Measurements from ENCODE around the gene SREBF2. TPM values are rescaled to one million over a fixed set of nuclear protein-coding genes. Genes with fewer than 3 reads are reported as not detected.

The SREBF2 gene
- total and polyA plus RNA-seq, 10 of the 15 experiments (the other 5 are each of a cell fraction or from before 2014, with no cell fraction given): 2.4 to 177 (median 78.8) TPM

DNA sequence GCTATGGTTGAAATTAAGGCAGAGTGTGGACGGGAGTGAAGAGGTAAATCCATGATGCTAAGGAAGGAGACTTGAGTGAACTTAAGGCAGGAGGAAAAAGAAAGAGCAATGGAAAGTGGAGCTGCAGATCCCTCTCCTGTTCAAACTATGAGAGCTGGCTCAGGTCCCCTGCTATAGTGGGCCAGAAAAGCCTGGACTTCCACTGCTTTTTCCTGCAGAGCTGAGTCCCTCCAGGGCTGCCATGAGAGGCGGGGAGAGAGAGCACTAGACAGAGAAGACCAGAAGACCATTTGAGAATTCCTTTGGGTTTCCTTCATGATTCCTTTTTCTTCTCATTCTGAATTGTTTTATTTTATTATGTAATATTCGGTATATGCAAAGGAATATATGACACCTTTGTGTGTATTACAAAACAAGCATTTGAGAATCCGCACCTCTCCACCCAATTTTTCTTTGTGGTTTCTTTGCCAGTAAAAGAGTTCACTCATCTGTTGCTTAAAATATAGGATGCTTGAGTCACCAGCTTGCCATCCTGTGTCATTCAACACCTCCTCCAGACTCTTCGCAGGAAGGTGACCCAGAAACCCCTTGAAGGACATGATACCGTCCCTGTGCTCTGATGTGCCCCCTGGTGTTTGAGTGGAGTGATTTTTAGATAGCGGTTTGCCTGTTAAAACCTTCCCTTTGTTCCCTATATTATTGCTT is 24.4 kb downstream of the SREBF2 start (continued):
- TF ChIP-seq ATF2 (IDR thresholded peaks at IDR 0.05; ENCODE audit: low read length): no peak
- TF ChIP-seq SREBF2 (IDR thresholded peaks at IDR 0.05; ENCODE audit: low read length): no peak
- TF ChIP-seq TARDBP (IDR thresholded peaks at IDR 0.05; ENCODE audit: borderline replicate concordance): no peak
- no peak for TF ChIP-seq SIN3A (IDR thresholded peaks at IDR 0.05; ENCODE audit: low read depth, low read length)
- TF ChIP-seq YY1 (IDR thresholded peaks at IDR 0.05; ENCODE audit: low read depth, low read length): 0 out of 2 replicates have a peak, but pooled peaks have one; percentile 43
- TF ChIP-seq STAT3 (IDR thresholded peaks at IDR 0.05; ENCODE audit: low read depth, low read length): no peak
- 0 out of 2 replicates have a peak, but pooled peaks have one; percentile 39 for TF ChIP-seq ZBED1 (IDR thresholded peaks at IDR 0.05; ENCODE audit: borderline replicate concordance)
- TF ChIP-seq ASH2L (IDR thresholded peaks at IDR 0.05; ENCODE audit: borderline replicate concordance, low read depth): no peak
- no peak for TF ChIP-seq SUZ12 (IDR thresholded peaks at IDR 0.05; ENCODE audit: unreplicated experiment)
- 0 out of 2 replicates have a peak, but pooled peaks have one; percentile 20 for TF ChIP-seq HDGF (IDR thresholded peaks at IDR 0.05)
- TF ChIP-seq SMAD5 (IDR thresholded peaks at IDR 0.05; ENCODE audit: low read depth): no peak
- no peak for TF ChIP-seq ZBTB11 (CRISPR knock-in tag; IDR thresholded peaks at IDR 0.05)
- no peak for TF ChIP-seq BCL11A (IDR thresholded peaks at IDR 0.05; ENCODE audit: low read depth, low read length)
- TF ChIP-seq TCF12 (IDR thresholded peaks at IDR 0.05; ENCODE audit: low read depth, low read length): no peak
- no peak for TF ChIP-seq SMAD1 (IDR thresholded peaks at IDR 0.05; ENCODE audit: low read depth, partially characterized antibody)
- 0 out of 2 replicates have a peak, but pooled peaks have one; percentile 36 for TF ChIP-seq NBN (IDR thresholded peaks at IDR 0.05)
- no peak for TF ChIP-seq ZZZ3 (IDR thresholded peaks at IDR 0.05; ENCODE audit: control insufficient read depth, insufficient read length, low read depth)
- TF ChIP-seq RBBP5 (conservative IDR thresholded peaks at IDR 0.05): no peak
- TF ChIP-seq ZNF24 (IDR thresholded peaks at IDR 0.05): no peak
- TF ChIP-seq SREBF1 (IDR thresholded peaks at IDR 0.05; ENCODE audit: low read length): no peak
- peak; percentile 74; the same call in 1 of the 2 replicates for TF ChIP-seq SMC3 (IDR thresholded peaks at IDR 0.05; ENCODE audit: borderline replicate concordance, low read length)
- TF ChIP-seq SPI1 (IDR thresholded peaks at IDR 0.05; ENCODE audit: borderline replicate concordance, insufficient read depth, low read depth, low read length): 0 out of 2 replicates have a peak, but pooled peaks have one; percentile 16
- TF ChIP-seq YBX1 (IDR thresholded peaks at IDR 0.05): no peak
- TF ChIP-seq, protein P1, sequence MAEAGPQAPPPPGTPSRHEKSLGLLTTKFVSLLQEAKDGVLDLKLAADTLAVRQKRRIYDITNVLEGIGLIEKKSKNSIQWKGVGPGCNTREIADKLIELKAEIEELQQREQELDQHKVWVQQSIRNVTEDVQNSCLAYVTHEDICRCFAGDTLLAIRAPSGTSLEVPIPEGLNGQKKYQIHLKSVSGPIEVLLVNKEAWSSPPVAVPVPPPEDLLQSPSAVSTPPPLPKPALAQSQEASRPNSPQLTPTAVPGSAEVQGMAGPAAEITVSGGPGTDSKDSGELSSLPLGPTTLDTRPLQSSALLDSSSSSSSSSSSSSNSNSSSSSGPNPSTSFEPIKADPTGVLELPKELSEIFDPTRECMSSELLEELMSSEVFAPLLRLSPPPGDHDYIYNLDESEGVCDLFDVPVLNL (IDR thresholded peaks at IDR 0.05; ENCODE audit: low read depth, low read length): no peak
- no peak for TF ChIP-seq DPF2 (IDR thresholded peaks at IDR 0.05)
- TF ChIP-seq NKRF (conservative IDR thresholded peaks at IDR 0.05): no peak
